ENCODE data around the gene SPACA7. TPM values are rescaled to one million over a fixed set of nuclear protein-coding genes. Genes with fewer than 3 reads are reported as not detected.

SPACA7 gene
- total and polyA plus RNA-seq, 10 of the 15 experiments (the other 5 are each of a cell fraction or from before 2014, with no cell fraction given), result not detected

GRCh38 chr13:112347986-112348385 lies 28.2 kb upstream of the SPACA7 start:
- Histone ChIP-seq H3K4me3 (no peak overlapping the region), H3K9ac (ENCODE audit: control insufficient read depth, insufficient read depth, low read length) (no peak overlapping the region), H3K27ac (ENCODE audit: control insufficient read depth, insufficient read depth) (no peak overlapping the region), H3K9me3 (replicated peaks; ENCODE audit: control insufficient read depth, insufficient read depth, low read length) (no peaks in the 10 kb centered on the region), H4K20me1 (ENCODE audit: control insufficient read depth, insufficient read depth) (no peaks in the 10 kb centered on the region), H3K27me3 (replicated peaks in 1 of 2; ENCODE audit: control insufficient read depth in 2 of 2, insufficient read depth in 2 of 2, low read length in 1 of 2) (0 out of 4 replicates have a peak, but pooled peaks cover 0 to 1% of the 10 kb centered on the region in 2 experiments), H3K4me1 (ENCODE audit: control insufficient read depth, insufficient read depth, low read length) (no peaks in the 10 kb centered on the region), H3K4me2 (ENCODE audit: control insufficient read depth, insufficient read depth) (no peak overlapping the region), H3K36me3 (ENCODE audit: control insufficient read depth in 2 of 2, insufficient read depth in 2 of 2, low read length in 1 of 2) (no peaks in the 10 kb centered on the region), H3K79me2 (ENCODE audit: control insufficient read depth, insufficient read depth, low read length) (no peaks in the 10 kb centered on the region), H2AFZ (ENCODE audit: control insufficient read depth, low read depth, low read length) (no peak overlapping the region)
- 52% methylated on average over 10 of the region's 10 CpGs for WGBS (ENCODE audit: insufficient coverage, insufficient replicate concordance, low lambda C conversion rate, missing lambda C conversion rate)
- FAIRE-seq (no peak), ATAC-seq (no peak), DNase-seq (ENCODE audit: low read depth, low spot score) (no peak)
- RAD21 ChIA-PET (ENCODE audit: unreplicated experiment), result no interaction called here
- in situ Hi-C loops (cut with MboI), result no loop called here
- TF ChIP-seq JUND (IDR thresholded peaks at IDR 0.05; ENCODE audit: low read depth, low read length), result no peak
- no peak for TF ChIP-seq NFYA (IDR thresholded peaks at IDR 0.05; ENCODE audit: borderline replicate concordance, low read depth, low read length)
- TF ChIP-seq, protein P1, sequence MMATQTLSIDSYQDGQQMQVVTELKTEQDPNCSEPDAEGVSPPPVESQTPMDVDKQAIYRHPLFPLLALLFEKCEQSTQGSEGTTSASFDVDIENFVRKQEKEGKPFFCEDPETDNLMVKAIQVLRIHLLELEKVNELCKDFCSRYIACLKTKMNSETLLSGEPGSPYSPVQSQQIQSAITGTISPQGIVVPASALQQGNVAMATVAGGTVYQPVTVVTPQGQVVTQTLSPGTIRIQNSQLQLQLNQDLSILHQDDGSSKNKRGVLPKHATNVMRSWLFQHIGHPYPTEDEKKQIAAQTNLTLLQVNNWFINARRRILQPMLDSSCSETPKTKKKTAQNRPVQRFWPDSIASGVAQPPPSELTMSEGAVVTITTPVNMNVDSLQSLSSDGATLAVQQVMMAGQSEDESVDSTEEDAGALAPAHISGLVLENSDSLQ (IDR thresholded peaks at IDR 0.05), result no peak
- intact Hi-C loops (cut with micrococcal nuclease; ENCODE audit: unreplicated experiment), result no loop called here
- POLR2A ChIA-PET, result no interaction called here
- CTCF ChIA-PET, result no interaction called here
- no TSS peak for BruUV-seq (replicated peaks)
- SMC1A ChIA-PET (ENCODE audit: uncharacterized antibody, unreplicated experiment), result no interaction called here

- no peak for ATAC-seq
- Histone ChIP-seq H3K36me3 (ENCODE audit: control insufficient read depth in 2 of 2, insufficient read depth in 2 of 2, low read length in 1 of 2) (no peaks in the 10 kb centered on the region), H2AFZ (ENCODE audit: control insufficient read depth, low read depth, low read length) (no peak overlapping the region), H3K9ac (ENCODE audit: control insufficient read depth, insufficient read depth, low read length) (no peak overlapping the region), H3K4me2 (ENCODE audit: control insufficient read depth, insufficient read depth) (no peak overlapping the region), H4K20me1 (ENCODE audit: control insufficient read depth, insufficient read depth) (no peaks in the 10 kb centered on the region), H3K27me3 (replicated peaks in 1 of 2; ENCODE audit: control insufficient read depth in 2 of 2, insufficient read depth in 2 of 2, low read length in 1 of 2) (0 out of 4 replicates have a peak, but pooled peaks cover 0 to 1% of the 10 kb centered on the region in 2 experiments), H3K79me2 (ENCODE audit: control insufficient read depth, insufficient read depth, low read length) (no peaks in the 10 kb centered on the region), H3K27ac (ENCODE audit: control insufficient read depth, insufficient read depth) (no peak overlapping the region), H3K4me1 (ENCODE audit: control insufficient read depth, insufficient read depth, low read length) (no peaks in the 10 kb centered on the region), H3K9me3 (replicated peaks; ENCODE audit: control insufficient read depth, insufficient read depth, low read length) (no peaks in the 10 kb centered on the region), H3K4me3 (no peak overlapping the region)
- CTCF ChIA-PET, result no interaction called here
- no peak for DNase-seq (ENCODE audit: low read depth, low spot score)
- SMC1A ChIA-PET (ENCODE audit: uncharacterized antibody, unreplicated experiment), result no interaction called here
- no TSS peak for BruUV-seq (replicated peaks)
- in situ Hi-C loops (cut with MboI), result no loop called here
- FAIRE-seq, result no peak
- WGBS (ENCODE audit: insufficient coverage, insufficient replicate concordance, low lambda C conversion rate, missing lambda C conversion rate), result 14% methylated on average over 12 of the region's 12 CpGs
- POLR2A ChIA-PET, result no interaction called here
- intact Hi-C loops (cut with micrococcal nuclease; ENCODE audit: unreplicated experiment), result no loop called here
- RAD21 ChIA-PET (ENCODE audit: unreplicated experiment), result no interaction called here
- TF ChIP-seq CEBPB (IDR thresholded peaks at IDR 0.05; ENCODE audit: borderline replicate concordance in 1 of 2, low read depth in 2 of 2, low read length in 2 of 2), result no peak
- TF ChIP-seq, protein P2, sequence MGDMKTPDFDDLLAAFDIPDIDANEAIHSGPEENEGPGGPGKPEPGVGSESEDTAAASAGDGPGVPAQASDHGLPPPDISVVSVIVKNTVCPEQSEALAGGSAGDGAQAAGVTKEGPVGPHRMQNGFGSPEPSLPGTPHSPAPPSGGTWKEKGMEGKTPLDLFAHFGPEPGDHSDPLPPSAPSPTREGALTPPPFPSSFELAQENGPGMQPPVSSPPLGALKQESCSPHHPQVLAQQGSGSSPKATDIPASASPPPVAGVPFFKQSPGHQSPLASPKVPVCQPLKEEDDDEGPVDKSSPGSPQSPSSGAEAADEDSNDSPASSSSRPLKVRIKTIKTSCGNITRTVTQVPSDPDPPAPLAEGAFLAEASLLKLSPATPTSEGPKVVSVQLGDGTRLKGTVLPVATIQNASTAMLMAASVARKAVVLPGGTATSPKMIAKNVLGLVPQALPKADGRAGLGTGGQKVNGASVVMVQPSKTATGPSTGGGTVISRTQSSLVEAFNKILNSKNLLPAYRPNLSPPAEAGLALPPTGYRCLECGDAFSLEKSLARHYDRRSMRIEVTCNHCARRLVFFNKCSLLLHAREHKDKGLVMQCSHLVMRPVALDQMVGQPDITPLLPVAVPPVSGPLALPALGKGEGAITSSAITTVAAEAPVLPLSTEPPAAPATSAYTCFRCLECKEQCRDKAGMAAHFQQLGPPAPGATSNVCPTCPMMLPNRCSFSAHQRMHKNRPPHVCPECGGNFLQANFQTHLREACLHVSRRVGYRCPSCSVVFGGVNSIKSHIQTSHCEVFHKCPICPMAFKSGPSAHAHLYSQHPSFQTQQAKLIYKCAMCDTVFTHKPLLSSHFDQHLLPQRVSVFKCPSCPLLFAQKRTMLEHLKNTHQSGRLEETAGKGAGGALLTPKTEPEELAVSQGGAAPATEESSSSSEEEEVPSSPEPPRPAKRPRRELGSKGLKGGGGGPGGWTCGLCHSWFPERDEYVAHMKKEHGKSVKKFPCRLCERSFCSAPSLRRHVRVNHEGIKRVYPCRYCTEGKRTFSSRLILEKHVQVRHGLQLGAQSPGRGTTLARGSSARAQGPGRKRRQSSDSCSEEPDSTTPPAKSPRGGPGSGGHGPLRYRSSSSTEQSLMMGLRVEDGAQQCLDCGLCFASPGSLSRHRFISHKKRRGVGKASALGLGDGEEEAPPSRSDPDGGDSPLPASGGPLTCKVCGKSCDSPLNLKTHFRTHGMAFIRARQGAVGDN (IDR thresholded peaks at IDR 0.05), result no peak
- no peak for TF ChIP-seq TCF3 (IDR thresholded peaks at IDR 0.05; ENCODE audit: borderline replicate concordance, insufficient read depth, low read depth, low read length)
- TF ChIP-seq NFYA (IDR thresholded peaks at IDR 0.05; ENCODE audit: borderline replicate concordance, low read depth, low read length), result no peak
- TF ChIP-seq KDM1A (IDR thresholded peaks at IDR 0.05; ENCODE audit: borderline replicate concordance), result no peak
- no peak for TF ChIP-seq NKRF (conservative IDR thresholded peaks at IDR 0.05)
- no peak for TF ChIP-seq IKZF2 (IDR thresholded peaks at IDR 0.05)
Observed at GRCh38 chr13:112348642-112349345, 27.4 kb upstream of the SPACA7 start.
